SHP77 treated with DMSO at 0.1 percent for 48 hours (cell line): ENCODE results near the gene CLEC3A.
A peak's percentile ranks its signal among the peaks of the same experiment; 100 is the strongest.
"Not testable (repeated sequence)": the region's sequence is repeated elsewhere in the genome, so short reads cannot be mapped to it uniquely, and the experiment has no call there.

Experiments
- DNase-seq: peaks from one replicate; lab custom pipeline; 2025; lab: John Stamatoyannopoulos, UW

CLEC3A gene

DNA sequence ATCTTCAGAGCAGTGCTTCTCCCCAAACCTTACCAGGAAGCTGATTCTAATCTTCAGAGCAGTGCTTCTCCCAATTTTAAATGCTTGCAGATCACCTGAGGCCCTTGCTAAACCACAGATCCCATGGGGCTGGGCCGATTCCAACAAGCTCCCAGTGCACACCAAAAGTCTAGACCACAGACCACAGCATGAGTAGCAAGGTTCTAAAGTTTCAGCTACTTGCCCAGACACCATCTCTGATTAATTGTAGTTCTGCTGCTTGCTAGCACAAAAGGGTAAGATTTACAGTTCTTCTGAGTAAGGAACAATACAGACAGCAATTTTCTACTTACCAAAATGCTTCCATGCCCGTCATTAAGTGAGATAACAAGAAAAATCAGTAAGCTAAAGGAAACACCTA lies 12.2 kb downstream of the CLEC3A start:
- no peak for DNase-seq

DNA sequence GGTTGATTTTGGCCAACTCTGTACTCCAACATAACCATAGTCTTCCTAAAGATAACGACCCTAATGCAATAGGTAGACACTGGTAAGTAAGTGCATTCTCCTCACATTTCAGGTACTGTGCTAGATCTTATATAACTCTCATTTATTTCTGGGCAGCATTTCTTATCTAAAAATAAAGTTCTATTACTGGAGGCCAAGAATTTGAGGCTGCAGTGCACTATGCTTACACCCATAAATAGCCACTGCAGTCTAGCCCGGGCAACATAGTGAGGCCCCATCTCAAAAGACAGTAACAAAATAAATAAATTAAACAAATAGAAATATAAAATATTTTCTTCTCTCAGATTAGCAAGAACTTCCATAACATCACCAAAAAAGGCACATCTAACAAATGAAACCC lies 12.7 kb downstream of the CLEC3A start:
- DNase-seq, result no peak

DNA sequence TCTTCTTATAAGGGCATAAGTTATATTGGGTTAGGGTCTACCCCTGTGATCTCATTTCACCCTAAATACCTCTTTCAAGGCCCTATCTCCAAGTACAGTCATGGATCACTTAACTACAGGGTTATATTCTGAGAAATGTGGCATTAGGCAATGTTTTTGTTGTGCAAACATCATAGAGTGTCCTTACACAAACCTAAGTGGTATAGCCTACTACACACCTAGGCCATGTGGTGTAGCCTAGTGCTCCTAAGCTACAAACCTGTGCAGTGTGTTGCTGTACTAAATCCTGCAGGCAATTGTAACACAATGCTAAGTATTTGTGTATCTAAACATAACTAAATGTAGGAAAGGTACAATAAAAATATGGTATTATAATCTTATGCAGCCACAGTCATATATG lies 18.0 kb downstream of the CLEC3A start:
- DNase-seq, result no peak

DNA sequence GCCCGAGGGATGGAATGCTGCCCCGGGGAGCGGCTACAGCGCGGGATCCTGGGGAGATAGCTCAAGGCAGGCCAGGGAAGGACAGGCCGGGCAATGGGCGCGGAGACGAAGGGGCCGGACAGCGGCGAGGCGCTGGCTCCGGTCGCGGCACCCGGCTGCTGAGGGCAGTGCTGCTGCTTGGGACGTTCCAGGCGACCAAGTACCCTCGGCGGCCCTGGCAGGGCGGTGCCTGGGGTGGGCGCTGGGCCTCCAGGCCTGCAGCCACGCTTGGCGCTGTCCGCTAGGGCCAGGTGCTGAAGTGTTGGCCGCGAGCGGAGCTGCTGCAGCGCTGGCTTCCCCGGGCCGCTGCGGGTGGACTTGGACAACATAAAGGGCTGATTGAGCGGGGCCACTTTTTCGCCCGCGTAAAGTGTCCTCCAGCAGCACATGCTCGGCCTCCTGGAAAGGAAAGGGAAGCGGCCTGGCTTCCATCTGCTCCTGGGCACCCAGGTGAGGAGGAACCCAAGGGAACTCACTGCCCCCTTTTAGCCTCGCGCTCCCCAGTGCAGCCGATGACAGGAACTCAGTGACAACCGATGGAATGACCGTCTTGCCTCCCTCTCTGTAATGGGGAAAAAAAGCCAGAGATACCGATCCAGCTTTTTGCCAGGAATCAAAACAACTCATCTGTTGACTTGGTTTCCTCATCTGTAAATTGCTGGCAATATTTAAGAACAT lies 23.7 kb downstream of the CLEC3A start:
- DNase-seq, result no peak

DNA sequence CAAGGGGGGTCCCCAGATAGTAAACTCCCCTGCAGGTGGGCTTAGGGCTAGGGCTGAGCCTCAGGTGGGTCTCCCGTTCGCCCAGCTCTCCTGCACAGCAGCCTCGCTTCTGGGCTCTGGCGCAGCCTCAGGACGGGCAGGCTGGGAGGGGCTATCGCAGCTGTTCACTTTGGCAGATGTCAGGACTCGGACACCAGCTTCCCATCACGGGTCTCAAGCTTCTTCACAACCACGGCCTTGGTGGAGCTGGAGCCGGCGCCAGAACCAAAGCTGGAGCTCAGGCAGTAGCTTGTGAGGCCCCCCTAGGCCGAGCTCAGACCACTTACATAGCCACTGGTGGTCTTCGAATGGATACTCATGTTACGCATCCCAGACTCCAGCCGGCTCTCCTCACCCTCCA lies 26.0 kb downstream of the CLEC3A start:
- DNase-seq, result no peak

DNA sequence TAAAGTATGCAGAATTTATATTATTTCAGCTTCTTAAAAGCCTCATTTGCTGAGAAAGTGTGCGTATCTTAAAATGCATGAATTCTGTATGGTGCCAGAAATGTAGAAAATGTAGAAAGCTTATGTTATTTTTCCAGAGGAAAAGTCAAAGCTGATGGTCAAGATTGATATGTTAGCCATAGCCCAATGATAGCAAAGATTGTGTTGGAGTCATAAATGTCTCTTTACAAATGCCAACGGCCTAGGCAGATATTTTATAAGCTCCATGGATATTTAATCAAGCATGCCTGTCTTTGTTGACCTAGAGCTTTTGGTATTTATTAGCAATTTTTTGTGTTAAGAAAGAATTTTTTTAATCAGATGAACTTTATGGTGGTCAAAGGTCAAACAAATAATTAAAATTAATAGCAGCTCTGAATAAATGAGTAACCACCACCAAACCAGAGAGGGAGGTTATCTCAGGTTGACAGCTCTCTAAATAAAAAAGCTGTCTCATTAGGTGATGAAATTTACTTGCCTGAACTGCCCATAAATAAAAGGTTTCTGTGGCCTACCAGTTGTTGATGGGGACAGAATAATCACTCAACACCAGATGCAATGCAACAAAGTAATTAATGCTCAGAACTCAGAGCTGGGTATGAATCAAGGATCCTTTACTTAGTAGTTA lies 28.5 kb downstream of the CLEC3A start:
- no peak for DNase-seq

DNA sequence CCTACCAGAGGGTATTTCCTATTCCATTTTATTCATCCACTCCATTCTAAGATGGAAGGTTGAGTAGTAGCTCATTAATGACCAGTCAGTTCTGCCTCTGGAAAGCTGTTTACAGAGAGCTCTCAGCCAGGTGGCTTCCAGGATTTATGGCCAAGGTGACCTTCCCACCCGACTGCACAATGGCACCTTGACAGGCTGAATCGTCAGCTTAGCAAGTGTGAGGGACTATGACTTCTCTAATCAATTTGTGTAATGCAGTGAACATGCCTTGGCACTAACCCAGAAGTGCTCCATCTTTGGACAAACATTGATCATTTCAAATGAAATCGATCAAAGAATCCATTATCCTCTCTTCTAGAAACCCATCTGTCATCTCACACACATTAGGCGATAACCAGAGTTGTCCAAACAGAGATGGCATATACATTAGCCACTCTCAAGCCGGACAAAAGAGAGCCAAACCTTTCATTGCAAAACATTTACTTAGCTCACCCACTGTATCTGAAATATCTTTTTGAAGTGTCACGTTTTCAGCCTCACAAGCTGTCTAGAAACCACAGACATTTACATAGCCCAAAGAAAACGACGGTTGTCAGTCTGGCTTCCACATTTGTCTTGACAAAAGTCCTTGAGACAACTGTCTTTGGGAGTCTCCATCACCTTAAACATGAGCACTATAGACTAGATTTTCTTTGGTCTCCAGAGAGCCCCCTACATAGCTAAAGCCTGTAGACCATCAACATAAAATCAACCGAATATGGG lies 35.6 kb downstream of the CLEC3A start:
- DNase-seq, result peak; percentile 87

DNA sequence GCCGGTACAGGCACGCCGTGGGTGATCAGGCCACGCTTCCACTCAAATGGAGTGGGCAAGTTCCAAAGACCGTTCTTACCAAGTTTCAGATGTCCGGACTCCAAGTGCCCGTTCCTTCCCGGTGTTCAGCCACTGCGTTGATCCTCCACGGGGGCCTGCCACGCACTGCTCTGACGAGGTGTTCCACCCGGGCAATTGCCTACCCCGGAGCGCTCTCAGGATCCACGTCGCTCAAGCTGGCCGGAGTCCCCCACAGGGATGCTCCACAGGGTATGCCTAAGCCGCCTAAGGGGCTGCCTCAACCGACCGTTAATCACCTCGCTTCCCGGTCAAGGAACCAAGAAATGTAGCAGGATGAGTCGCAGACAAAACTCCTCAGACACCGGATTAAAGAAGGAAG lies 37.5 kb downstream of the CLEC3A start:
- not testable (repeated sequence) for DNase-seq

DNA sequence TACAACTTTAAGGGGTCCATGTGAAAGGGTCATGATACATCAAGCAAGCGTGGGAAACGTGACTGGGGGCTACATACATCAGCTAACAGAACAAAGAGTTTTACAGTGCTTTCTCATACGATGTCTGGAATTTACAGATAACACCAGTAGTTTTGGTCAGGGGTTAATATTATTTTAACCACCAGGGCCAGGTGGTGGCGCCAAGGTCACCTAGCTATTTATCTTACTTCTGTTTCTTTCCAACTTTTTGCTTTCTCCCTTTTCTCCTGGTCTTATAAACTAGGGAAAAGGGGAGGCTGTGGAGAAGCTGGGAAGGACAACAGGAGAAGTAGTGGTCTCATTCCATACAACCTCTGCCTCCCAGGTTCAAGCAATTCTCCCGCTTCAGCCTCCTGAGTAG lies 37.9 kb downstream of the CLEC3A start:
- no peak for DNase-seq

DNA sequence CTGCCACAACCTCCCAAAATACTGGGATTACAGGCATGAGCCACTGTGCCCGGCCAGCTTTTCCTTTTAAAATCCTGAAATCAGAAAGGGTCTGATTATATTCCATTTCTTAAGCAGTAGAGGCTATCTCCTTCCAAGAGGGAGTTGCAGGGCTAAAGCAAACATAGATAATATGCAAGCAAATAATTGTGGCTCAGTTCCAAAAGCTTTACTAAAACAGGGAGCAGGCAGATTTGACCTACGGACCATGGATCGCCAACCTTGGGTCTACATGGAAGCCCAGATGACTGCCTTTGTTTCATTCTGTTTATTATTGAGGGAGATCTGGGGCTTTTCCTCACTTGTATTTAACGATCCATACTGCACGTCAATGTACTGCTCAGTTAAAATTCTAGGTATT lies 38.5 kb downstream of the CLEC3A start:
- no peak for DNase-seq

DNA sequence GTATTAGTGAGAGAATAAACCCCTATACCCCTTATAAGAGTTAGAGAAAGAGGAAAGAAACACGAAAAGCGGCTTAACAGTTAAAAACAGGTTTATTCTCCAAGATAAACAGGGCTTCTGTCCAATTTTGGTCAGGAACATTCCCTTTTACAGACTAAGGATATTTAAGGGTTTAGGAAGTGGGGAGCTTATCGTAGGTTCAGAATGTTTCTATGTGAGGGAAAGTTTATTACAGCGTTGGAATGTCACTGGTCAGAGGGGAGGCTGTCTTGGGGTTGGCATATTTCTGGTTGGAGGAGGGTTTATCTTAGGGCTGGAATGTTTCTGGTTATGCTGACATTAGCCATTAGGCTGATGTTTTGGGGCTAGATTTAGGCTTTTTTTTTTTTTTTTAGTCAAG lies 43.0 kb downstream of the CLEC3A start:
- no peak for DNase-seq

DNA sequence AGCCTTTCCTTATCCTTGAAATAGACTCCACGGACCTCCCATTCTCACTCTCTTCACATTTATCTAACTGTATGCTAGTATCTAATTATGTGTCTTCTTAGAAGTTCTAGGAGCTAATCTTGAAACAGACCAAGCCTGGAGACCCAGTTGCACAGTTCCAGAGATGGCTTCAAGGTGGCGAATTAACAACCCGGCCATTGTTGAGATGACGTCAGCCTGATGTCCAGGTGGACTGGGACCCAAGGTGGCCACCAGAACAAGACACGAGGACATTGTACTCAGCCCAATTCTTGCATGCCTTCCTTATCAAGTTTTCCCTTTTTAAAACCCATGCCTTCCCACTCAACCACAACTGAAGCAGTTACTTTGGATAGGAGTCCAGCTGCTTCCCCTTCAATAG lies 47.6 kb downstream of the CLEC3A start:
- no peak for DNase-seq

DNA sequence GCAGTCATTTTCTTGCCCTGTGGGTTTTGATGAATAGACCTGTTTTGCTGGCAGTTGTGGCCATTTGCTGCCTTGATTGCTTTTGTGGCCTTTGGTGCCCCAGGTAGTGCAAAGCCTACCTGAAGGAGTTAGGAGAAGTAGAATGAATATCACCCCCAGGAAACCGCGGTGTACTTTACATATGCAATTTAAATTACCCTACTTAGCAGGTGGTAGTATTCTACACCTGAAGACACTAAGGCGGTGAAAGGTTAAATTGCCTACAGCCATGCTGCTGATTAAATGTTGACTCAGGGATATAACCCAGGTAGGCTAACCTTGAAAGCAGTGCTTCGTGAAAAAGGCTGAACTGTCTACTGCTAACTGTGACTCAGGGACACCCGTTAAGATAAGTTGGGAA lies 49.9 kb downstream of the CLEC3A start:
- DNase-seq, result no peak

DNA sequence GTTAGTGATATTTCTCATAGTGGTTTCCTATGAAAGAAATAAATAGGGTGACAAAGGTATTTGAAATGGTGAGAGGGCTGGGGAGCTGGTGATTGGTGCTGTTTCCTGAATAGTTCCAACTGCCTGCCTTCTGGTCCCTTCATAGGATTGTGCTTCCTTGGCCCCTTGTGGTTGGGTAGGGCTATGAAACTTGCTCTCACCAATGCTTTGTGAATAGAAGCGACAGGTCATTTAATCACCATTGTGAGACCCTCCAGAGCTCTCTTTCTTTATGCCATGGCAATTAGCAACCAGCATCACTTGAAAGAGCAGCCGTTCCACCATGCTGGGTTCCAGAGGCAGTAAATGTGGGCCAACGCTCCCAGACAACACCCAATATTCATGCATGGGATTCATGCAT lies 53.5 kb downstream of the CLEC3A start:
- no peak for DNase-seq

DNA sequence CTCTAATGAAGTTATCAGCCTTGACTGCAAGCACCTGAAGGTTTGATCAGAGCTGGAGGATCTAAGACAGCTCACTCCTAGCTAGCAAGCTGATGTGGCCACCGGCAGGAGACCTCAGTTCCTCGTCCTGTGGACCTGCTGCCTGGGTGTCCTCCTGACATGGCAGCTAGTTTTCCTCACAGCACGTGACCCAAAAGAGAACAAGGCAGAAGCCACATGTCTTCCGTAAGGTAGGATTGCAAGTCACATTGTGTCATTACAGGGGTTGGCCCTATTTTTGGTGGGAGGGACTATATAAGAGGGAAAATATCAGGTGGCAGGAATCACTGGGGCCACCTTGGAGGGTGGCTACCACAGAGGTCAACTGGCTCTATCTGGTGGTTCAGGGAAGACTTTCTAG lies 59.0 kb downstream of the CLEC3A start:
- DNase-seq, result no peak
